Esophagus muscularis mucosa (tissue), 4 donors: ENCODE results near the gene RMND1. TPM values are rescaled to one million over a fixed set of nuclear protein-coding genes. Genes with fewer than 3 reads are reported as not detected.

Source experiments
- DNase-seq: peaks from one replicate; pipeline ENCODE4 v3.0.0-alpha.2; 2017; ENCODE audit errors: extremely low spot score
- H3K27ac ChIP-seq, 4 donors: fragments of 200-600 bp; sonication (generic); replicated peaks in 1 of 4; 1 replicate in 3 of 4; 2 replicates in 1 of 4; pipeline ENCODE4 v1.5.1; 2016 to 2019; ENCODE audit warnings: mild to moderate bottlenecking in 1 of 4
- H3K27me3 ChIP-seq, 4 donors: fragments of 200-600 bp; sonication (generic); one replicate each; pipeline versions ENCODE4 v1.5.1 to v1.6.0; 2016 to 2019
- H3K36me3 ChIP-seq, 4 donors: fragments of 200-600 bp; sonication (generic); one replicate each; pipeline ENCODE4 v1.5.1; 2016 to 2019
- H3K4me1 ChIP-seq, 4 donors: fragments of 200-600 bp; sonication (generic); one replicate each; pipeline ENCODE4 v1.5.1; 2016 to 2019
- H3K4me3 ChIP-seq, 4 donors: fragments of 200-600 bp; sonication (generic); 1 replicate in 2 of 4; 2 replicates in 2 of 4; pipeline ENCODE4 v1.5.1; 2016 to 2019; ENCODE audit warnings: mild to moderate bottlenecking in 4 of 4, moderate library complexity in 1 of 4
- H3K9me3 ChIP-seq, 4 donors: fragments of 200-600 bp; sonication (generic); 1 replicate in 3 of 4; 2 replicates in 1 of 4; pipeline ENCODE4 v1.5.1; 2016 to 2019
- CTCF ChIP-seq, 3 experiments: fragments of 200-600 bp in 2 of 3; fragments of 450-650 bp in 1 of 3; sonication (generic) in 2 of 3; IDR thresholded peaks; one replicate each; pipeline ENCODE4 v1.5.1; 2017 to 2019; ENCODE audit warnings: antibody characterized with exemption in 3 of 3, mild to moderate bottlenecking in 2 of 3, moderate library complexity in 1 of 3
- EP300 ChIP-seq: sonication (generic); formaldehyde crosslinking; IDR thresholded peaks from one replicate; pipeline ENCODE4 v1.6.1; 2017; ENCODE audit warnings: antibody characterized with exemption
- POLR2A ChIP-seq: fragments of 450-650 bp; IDR thresholded peaks from one replicate; pipeline ENCODE4 v1.6.1; 2017; ENCODE audit warnings: antibody characterized with exemption, moderate library complexity, mild to moderate bottlenecking, low read depth
- POLR2AphosphoS5 ChIP-seq, 2 donors: sonication (generic); formaldehyde crosslinking; IDR thresholded peaks; one replicate each; pipeline ENCODE4 v1.6.1; 2017; ENCODE audit warnings: antibody characterized with exemption in 2 of 2
- whole genome bisulfite sequencing: methylation state at CpG from one replicate; pipeline ENCODE4 v1.1.5; 2018; 5-methylcytosine and 5-hydroxymethylcytosine counted together
- intact Hi-C: fragments of 100-400 bp; cut with DNase I; formaldehyde crosslinking; loops from one replicate; pipeline ENCODE4 v1.15.1; 2023
- total RNA-seq, 4 donors: library from RNA; depleted of rRNA; stranded (reverse); fragments of >200 nt; gene quantifications; one replicate each; pipeline versions ENCODE4 v1.1.0 to v1.2.1, GENCODE V29; 2016

RMND1 gene
- total RNA-seq, 4 donors from 2014 or later = 9.9 to 18.7 (median 12.1) TPM

GRCh38 chr6:151431337-151431736 is 20.6 kb downstream of the RMND1 start:
- no peaks in the 10 kb centered on the region for H3K9me3 ChIP-seq
- no peak overlapping the region for H3K4me3 ChIP-seq
- H3K36me3 ChIP-seq = peaks cover 13 to 74% (median 56%) of the 10 kb centered on the region in 4 donors
- intact Hi-C loops = no loop called here
- 93% methylated on average over 3 of the region's 3 CpGs for WGBS
- TF ChIP-seq POLR2A = no peak
- TF ChIP-seq CTCF (IDR thresholded peaks at IDR 0.05) = no peak
- TF ChIP-seq POLR2AphosphoS5 (IDR thresholded peaks at IDR 0.05) = no peak
- no peak for TF ChIP-seq EP300
- H3K27me3 ChIP-seq = no peaks in the 10 kb centered on the region
- peaks cover 0 to 1% (median under 1%) of the 10 kb centered on the region in 4 donors for H3K4me1 ChIP-seq
- no peak overlapping the region for H3K27ac ChIP-seq
- no peak for DNase-seq

- DNase-seq = no peak
- TF ChIP-seq POLR2AphosphoS5 (IDR thresholded peaks at IDR 0.05) (no peak), POLR2A (no peak), EP300 (no peak), CTCF (IDR thresholded peaks at IDR 0.05) (no peak)
- no peaks in the 10 kb centered on the region for H3K9me3 ChIP-seq
- no peak overlapping the region for H3K27ac ChIP-seq
- intact Hi-C loops = no loop called here
- 88% methylated on average over 3 of the region's 3 CpGs for WGBS
- H3K27me3 ChIP-seq = no peaks in the 10 kb centered on the region
- H3K4me1 ChIP-seq = no peaks in the 10 kb centered on the region
- H3K4me3 ChIP-seq = no peak overlapping the region
- H3K36me3 ChIP-seq = peaks cover 13 to 74% (median 60%) of the 10 kb centered on the region in 4 donors
These were observed 21.0 kb downstream of the RMND1 start for GRCh38 chr6:151430886-151431285.

GRCh38 chr6:151428093-151428735 is 23.7 kb downstream of the RMND1 start:
- DNase-seq = no peak

GRCh38 chr6:151425561-151425960 is 26.4 kb downstream of the RMND1 start:
- H3K27me3 ChIP-seq = no peaks in the 10 kb centered on the region
- no peak overlapping the region for H3K27ac ChIP-seq
- no peaks in the 10 kb centered on the region for H3K4me1 ChIP-seq
- WGBS = 88% methylated on average over 4 of the region's 4 CpGs
- H3K9me3 ChIP-seq = no peaks in the 10 kb centered on the region
- intact Hi-C loops = no loop called here
- no peak overlapping the region for H3K4me3 ChIP-seq
- DNase-seq = no peak
- TF ChIP-seq EP300 (no peak), CTCF (IDR thresholded peaks at IDR 0.05) (no peak), POLR2A (no peak), POLR2AphosphoS5 (IDR thresholded peaks at IDR 0.05) (no peak)
- peaks cover 13 to 86% (median 58%) of the 10 kb centered on the region in 4 donors for H3K36me3 ChIP-seq

More at GRCh38 chr6:151428093-151428735, 23.7 kb downstream of the RMND1 start:
- H3K4me3 ChIP-seq = no peak overlapping the region
- whole genome bisulfite sequencing = 90% methylated on average over 4 of the region's 4 CpGs
- no peak overlapping the region for H3K27ac ChIP-seq
- TF ChIP-seq CTCF (IDR thresholded peaks at IDR 0.05) = no peak
- TF ChIP-seq POLR2AphosphoS5 (IDR thresholded peaks at IDR 0.05) = no peak
- no peak for TF ChIP-seq EP300
- no peak for TF ChIP-seq POLR2A
- intact Hi-C loops = no loop called here
- H3K4me1 ChIP-seq = no peaks in the 10 kb centered on the region
- H3K36me3 ChIP-seq = peaks cover 13 to 92% (median 73%) of the 10 kb centered on the region in 4 donors
- H3K27me3 ChIP-seq = no peaks in the 10 kb centered on the region
- no peaks in the 10 kb centered on the region for H3K9me3 ChIP-seq

GRCh38 chr6:151422981-151423380 is 28.9 kb downstream of the RMND1 start:
- Histone ChIP-seq H3K27ac (no peak overlapping the region), H3K9me3 (no peaks in the 10 kb centered on the region), H3K27me3 (no peaks in the 10 kb centered on the region), H3K4me3 (no peak overlapping the region), H3K4me1 (no peaks in the 10 kb centered on the region), H3K36me3 (peaks cover 12 to 82% (median 45%) of the 10 kb centered on the region in 4 donors)
- WGBS = 72% methylated on average over 4 of the region's 4 CpGs
- intact Hi-C loops = no loop called here
- DNase-seq = no peak
- no peak for TF ChIP-seq CTCF (IDR thresholded peaks at IDR 0.05)
- TF ChIP-seq EP300 = no peak
- TF ChIP-seq POLR2AphosphoS5 (IDR thresholded peaks at IDR 0.05) = no peak
- no peak for TF ChIP-seq POLR2A
